ENCODE results near the gene RAB20. TPM values are rescaled to one million over a fixed set of nuclear protein-coding genes. Genes with fewer than 3 reads are reported as not detected.

Gene RAB20
- total RNA-seq, 4 donors from 2014 or later = 0.77 to 12.4 (median 9.1) TPM

GRCh38 chr13:110542169-110542796 lies 19.2 kb downstream of the RAB20 start:
- TF ChIP-seq CTCF (IDR thresholded peaks at IDR 0.05) (no peak), POLR2A (IDR thresholded peaks at IDR 0.05) (no peak)
- Histone ChIP-seq H3K27me3 (no peaks in the 10 kb centered on the region), H3K27ac (no peak overlapping the region), H3K36me3 (no peaks in the 10 kb centered on the region), H3K4me3 (no peak overlapping the region), H3K4me1 (no peaks in the 10 kb centered on the region), H3K9me3 (no peaks in the 10 kb centered on the region)
- DNase-seq = no peak
- intact Hi-C loops (cut with DNase I; ENCODE audit: low total_unique reads) = no loop called here

GRCh38 chr13:110541526-110541920 lies 20.0 kb downstream of the RAB20 start:
- intact Hi-C loops (cut with DNase I; ENCODE audit: low total_unique reads) = no loop called here
- TF ChIP-seq POLR2A (IDR thresholded peaks at IDR 0.05) = no peak
- TF ChIP-seq CTCF (IDR thresholded peaks at IDR 0.05) = no peak
- Histone ChIP-seq H3K36me3 (no peaks in the 10 kb centered on the region), H3K9me3 (no peaks in the 10 kb centered on the region), H3K4me1 (no peaks in the 10 kb centered on the region), H3K27ac (no peak overlapping the region), H3K27me3 (no peaks in the 10 kb centered on the region), H3K4me3 (no peak overlapping the region)
- DNase-seq = no peak

- no peaks in the 10 kb centered on the region for H3K4me1 ChIP-seq
- no peak for DNase-seq
Observed at GRCh38 chr13:110540871-110541525, 20.5 kb downstream of the RAB20 start.

GRCh38 chr13:110539894-110540293 lies 21.6 kb downstream of the RAB20 start:
- Histone ChIP-seq H3K27ac (no peak overlapping the region), H3K4me1 (no peaks in the 10 kb centered on the region), H3K27me3 (no peaks in the 10 kb centered on the region), H3K4me3 (no peak overlapping the region), H3K36me3 (no peaks in the 10 kb centered on the region), H3K9me3 (no peaks in the 10 kb centered on the region)
- TF ChIP-seq POLR2A (IDR thresholded peaks at IDR 0.05) (no peak), CTCF (IDR thresholded peaks at IDR 0.05) (no peak)
- intact Hi-C loops (cut with DNase I; ENCODE audit: low total_unique reads) = no loop called here
- DNase-seq = no peak

More at GRCh38 chr13:110540871-110541525, 20.5 kb downstream of the RAB20 start:
- intact Hi-C loops (cut with DNase I; ENCODE audit: low total_unique reads) = no loop called here
- TF ChIP-seq POLR2A (IDR thresholded peaks at IDR 0.05) = no peak
- no peak for TF ChIP-seq CTCF (IDR thresholded peaks at IDR 0.05)
- Histone ChIP-seq H3K36me3 (no peaks in the 10 kb centered on the region), H3K27me3 (no peaks in the 10 kb centered on the region), H3K4me3 (no peak overlapping the region), H3K27ac (no peak overlapping the region), H3K9me3 (no peaks in the 10 kb centered on the region)

GRCh38 chr13:110538632-110539031 lies 22.9 kb downstream of the RAB20 start:
- Histone ChIP-seq H3K9me3 (no peaks in the 10 kb centered on the region), H3K27me3 (no peaks in the 10 kb centered on the region), H3K27ac (no peak overlapping the region), H3K36me3 (no peaks in the 10 kb centered on the region), H3K4me1 (no peaks in the 10 kb centered on the region), H3K4me3 (no peak overlapping the region)
- intact Hi-C loops (cut with DNase I; ENCODE audit: low total_unique reads) = no loop called here
- TF ChIP-seq CTCF (IDR thresholded peaks at IDR 0.05) (no peak), POLR2A (IDR thresholded peaks at IDR 0.05) (no peak)
- DNase-seq = peak; percentile 38 to 50
